Activated CD4-positive, alpha-beta memory T cell treated with anti-CD3 and anti-CD28 coated beads for 36 hours (primary cell): Measurements from ENCODE around the gene CTNND1. TPM values are rescaled to one million over a fixed set of nuclear protein-coding genes. Genes with fewer than 3 reads are reported as not detected.

Experiments used
- CTCF ChIA-PET: fragments of 350-600 bp; sonication (Branson Sonifier 250); formaldehyde crosslinking; loops from one replicate; lab custom pipeline; 2021; ENCODE audit warnings: antibody characterized with exemption, inconsistent platforms; lab: Charles Lee
- POLR2A ChIA-PET: fragments of 350-600 bp; sonication (Branson Sonifier 250); formaldehyde crosslinking; loops from one replicate; lab custom pipeline; 2021; ENCODE audit warnings: antibody characterized with exemption; lab: Charles Lee
- DNase-seq: peaks from one replicate; pipeline ENCODE4 v3.0.0-alpha.2; 2020
- H3K27ac Mint-ChIP-seq: one replicate; pipeline ENCODE4 v1.8.0; 2021; ENCODE audit warnings: mixed read lengths
- H3K27me3 Mint-ChIP-seq: one replicate; pipeline ENCODE4 v1.8.0; 2021; ENCODE audit warnings: mixed read lengths
- H3K36me3 Mint-ChIP-seq: one replicate; pipeline ENCODE4 v1.8.0; 2021; ENCODE audit warnings: mixed read lengths
- H3K4me1 Mint-ChIP-seq: one replicate; pipeline ENCODE4 v1.8.0; 2021; ENCODE audit warnings: low read depth, mixed read lengths
- H3K4me3 Mint-ChIP-seq: one replicate; pipeline ENCODE4 v1.8.0; 2021; ENCODE audit warnings: mild to moderate bottlenecking, mixed read lengths
- H3K9me3 Mint-ChIP-seq: one replicate; pipeline ENCODE4 v1.8.0; 2021; ENCODE audit warnings: mixed read lengths
- intact Hi-C: fragments of 100-400 bp; cut with micrococcal nuclease; formaldehyde crosslinking; loops from one replicate; pipeline ENCODE4 v1.15.1; 2023
- total RNA-seq, 2 experiments: library from RNA; stranded (reverse); gene quantifications; one replicate each; pipeline ENCODE4 v1.2.3, GENCODE V29; 2021

The CTNND1 gene
- total RNA-seq, 2 experiments from 2014 or later, result 3.5 to 4.4 TPM

GRCh38 chr11:57741132-57742086 lies 20.2 kb upstream of the CTNND1 start, which contains the start of gene SELENOH:
TSS of gene SELENOH (plus strand) at chr11:57741491. CDS start at chr11:57741596, 105 bp downstream.
- Mint-ChIP-seq H3K4me3 (peak within 1 kb of the TSS; percentile 97), H3K36me3 (peaks cover 46% of the 10 kb centered on the region), H3K4me1 (peaks cover 40% of the 10 kb centered on the region), H3K27ac (peak within 1 kb of the TSS; percentile 99), H3K9me3 (no peaks in the 10 kb centered on the region), H3K27me3 (no peaks in the 10 kb centered on the region)
- intact Hi-C loops, result loop anchor here (1.0 to 5.0 kb wide), 11 partner anchors 29 to 837 kb away; partner anchors contain the start of genes CLP1, MED19 and TMX2
- DNase-seq, result peak; percentile 98
- ChIA-PET CTCF (interaction anchor here (0.6 to 6.2 kb wide), 8 partner anchors 28 to 838 kb away, joined by 3 to 41 read pairs (median 4); no protein-coding TSS in a partner anchor), POLR2A (interaction anchor here (0.6 to 2.3 kb wide), 13 partner anchors 9 to 836 kb away, joined by 3 to 12 read pairs (median 4); partner anchors contain the start of genes BTBD18, MED19, SSRP1 and TMX2)

DNA sequence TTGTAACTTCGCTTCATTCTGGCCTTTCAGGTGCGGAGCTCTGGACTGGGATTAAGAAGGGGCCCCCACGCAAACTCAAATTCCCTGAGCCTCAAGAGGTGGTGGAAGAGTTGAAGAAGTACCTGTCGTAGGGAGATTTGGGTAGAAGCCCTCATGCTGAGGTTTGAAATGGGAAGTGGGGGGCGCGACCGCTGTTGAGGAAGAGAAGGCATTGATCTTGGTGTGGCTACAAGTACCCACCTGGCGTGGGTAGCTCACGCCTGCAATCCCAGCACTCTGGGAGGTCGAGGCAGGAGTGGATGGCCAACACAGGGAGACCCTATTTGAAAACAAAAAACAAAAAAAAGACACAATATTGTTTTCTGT lies 19.5 kb upstream of the CTNND1 start:
- Mint-ChIP-seq H3K36me3 (peaks cover 47% of the 10 kb centered on the region), H3K9me3 (no peaks in the 10 kb centered on the region), H3K27me3 (no peaks in the 10 kb centered on the region), H3K4me1 (peaks cover 45% of the 10 kb centered on the region), H3K4me3 (peak overlapping the region; percentile 97), H3K27ac (peak overlapping the region; percentile 99)
- no peak for DNase-seq
- POLR2A ChIA-PET, result interaction anchor here (0.6 to 2.3 kb wide), 10 partner anchors 9 to 406 kb away, joined by 3 to 12 read pairs (median 5); partner anchors contain the start of genes BTBD18, MED19, SSRP1 and TMX2
- CTCF ChIA-PET, result interaction anchor here (1.3 to 6.2 kb wide), 5 partner anchors 32 to 782 kb away, joined by 3 to 41 read pairs (median 5); no protein-coding TSS in a partner anchor
- intact Hi-C loops, result loop anchor here (5.0 kb wide), 1 partner anchor 415 kb away; no protein-coding TSS in a partner anchor

GRCh38 chr11:57744357-57744756 lies 17.2 kb upstream of the CTNND1 start:
- H3K4me3 Mint-ChIP-seq, result no peak overlapping the region

GRCh38 chr11:57745206-57745605 lies 16.4 kb upstream of the CTNND1 start:
- H3K36me3 Mint-ChIP-seq, result peaks cover 43% of the 10 kb centered on the region
- intact Hi-C loops, result no loop called here
- H3K4me3 Mint-ChIP-seq, result no peak overlapping the region
- no peak for DNase-seq
- POLR2A ChIA-PET, result interaction anchor here (0.9 to 1.2 kb wide), 2 partner anchors 11 to 14 kb away, joined by 3 read pairs; no protein-coding TSS in a partner anchor
- peak overlapping the region; percentile 66 for H3K27ac Mint-ChIP-seq
- peaks cover 45% of the 10 kb centered on the region for H3K4me1 Mint-ChIP-seq
- no peaks in the 10 kb centered on the region for H3K9me3 Mint-ChIP-seq
- H3K27me3 Mint-ChIP-seq, result no peaks in the 10 kb centered on the region
- CTCF ChIA-PET, result interaction anchor here (1.0 to 6.2 kb wide), 3 partner anchors 10 to 56 kb away, joined by 4 to 41 read pairs (median 7); no protein-coding TSS in a partner anchor

More at GRCh38 chr11:57744357-57744756, 17.2 kb upstream of the CTNND1 start:
- ChIA-PET CTCF (interaction anchor here (0.7 to 6.2 kb wide), 2 partner anchors 57 to 103 kb away, joined by 3 to 41 read pairs; no protein-coding TSS in a partner anchor), POLR2A (interaction anchor here (0.9 to 1.2 kb wide), 2 partner anchors 12 to 15 kb away, joined by 3 read pairs; no protein-coding TSS in a partner anchor)
- Mint-ChIP-seq H3K36me3 (peaks cover 45% of the 10 kb centered on the region), H3K27ac (peak overlapping the region; percentile 79), H3K9me3 (no peaks in the 10 kb centered on the region), H3K27me3 (no peaks in the 10 kb centered on the region), H3K4me1 (peaks cover 47% of the 10 kb centered on the region)
- intact Hi-C loops, result loop anchor here (5.0 kb wide), 1 partner anchor 417 kb away; no protein-coding TSS in a partner anchor
- DNase-seq, result no peak

DNA sequence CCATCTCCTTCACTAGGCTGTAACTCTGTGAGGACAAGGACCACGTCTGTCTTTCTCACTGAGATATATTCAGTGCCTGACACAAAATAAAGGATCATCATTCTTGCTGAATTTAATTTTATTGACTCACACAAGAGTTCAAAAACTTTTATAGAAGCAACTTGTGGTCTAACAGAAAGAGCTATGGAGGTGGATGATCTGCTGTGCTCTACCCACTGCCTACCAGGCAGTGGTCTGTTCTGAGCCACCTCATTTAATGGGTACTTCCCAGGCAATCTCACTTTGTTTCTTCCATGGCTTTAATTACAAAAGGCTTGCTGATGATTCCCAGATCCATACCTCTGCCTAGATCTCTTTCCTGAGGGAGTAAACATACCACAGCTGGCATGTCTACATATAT lies 14.7 kb upstream of the CTNND1 start:
- intact Hi-C loops, result no loop called here
- peaks cover 34% of the 10 kb centered on the region for H3K36me3 Mint-ChIP-seq
- H3K4me3 Mint-ChIP-seq, result no peak overlapping the region
- CTCF ChIA-PET, result interaction anchor here (1.4 kb wide), 1 partner anchor 54 kb away, joined by 7 read pairs; no protein-coding TSS in a partner anchor
- no peak for DNase-seq
- H3K4me1 Mint-ChIP-seq, result peaks cover 40% of the 10 kb centered on the region
- H3K27me3 Mint-ChIP-seq, result no peaks in the 10 kb centered on the region
- H3K9me3 Mint-ChIP-seq, result no peaks in the 10 kb centered on the region
- peak overlapping the region; percentile 44 for H3K27ac Mint-ChIP-seq
- POLR2A ChIA-PET, result no interaction called here

DNA sequence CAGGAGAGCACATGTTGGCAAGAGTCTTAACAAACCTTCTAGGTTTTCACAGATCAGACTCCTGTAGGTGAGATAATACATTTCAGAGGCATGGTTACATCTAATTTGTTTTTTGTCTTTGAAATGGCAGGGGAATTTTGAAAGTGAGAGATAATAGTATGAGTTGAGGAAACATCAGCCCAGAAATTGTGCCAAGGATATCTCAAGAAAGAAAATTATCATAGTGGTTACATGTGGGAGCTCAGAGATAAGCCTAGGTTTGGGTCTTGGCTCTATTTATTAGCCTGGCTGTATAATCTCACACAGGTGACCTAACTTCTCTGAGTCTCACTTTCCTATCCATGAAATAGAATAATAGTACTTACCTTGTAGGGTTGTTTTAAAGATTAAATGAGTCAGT lies 10.4 kb upstream of the CTNND1 start:
- no peak overlapping the region for H3K27ac Mint-ChIP-seq
- no peaks in the 10 kb centered on the region for H3K9me3 Mint-ChIP-seq
- DNase-seq, result no peak
- POLR2A ChIA-PET, result interaction anchor here (0.7 to 2.8 kb wide), 2 partner anchors 9 kb away, joined by 3 to 12 read pairs; partner anchors contain the start of gene SELENOH
- H3K4me1 Mint-ChIP-seq, result peaks cover 8% of the 10 kb centered on the region
- peaks cover 5% of the 10 kb centered on the region for H3K36me3 Mint-ChIP-seq
- no peaks in the 10 kb centered on the region for H3K27me3 Mint-ChIP-seq
- intact Hi-C loops, result loop anchor here (1.0 kb wide), 1 partner anchor 49 kb away; no protein-coding TSS in a partner anchor
- no peak overlapping the region for H3K4me3 Mint-ChIP-seq
- CTCF ChIA-PET, result interaction anchor here (0.9 to 2.0 kb wide), 2 partner anchors 50 to 57 kb away, joined by 4 to 42 read pairs; no protein-coding TSS in a partner anchor

DNA sequence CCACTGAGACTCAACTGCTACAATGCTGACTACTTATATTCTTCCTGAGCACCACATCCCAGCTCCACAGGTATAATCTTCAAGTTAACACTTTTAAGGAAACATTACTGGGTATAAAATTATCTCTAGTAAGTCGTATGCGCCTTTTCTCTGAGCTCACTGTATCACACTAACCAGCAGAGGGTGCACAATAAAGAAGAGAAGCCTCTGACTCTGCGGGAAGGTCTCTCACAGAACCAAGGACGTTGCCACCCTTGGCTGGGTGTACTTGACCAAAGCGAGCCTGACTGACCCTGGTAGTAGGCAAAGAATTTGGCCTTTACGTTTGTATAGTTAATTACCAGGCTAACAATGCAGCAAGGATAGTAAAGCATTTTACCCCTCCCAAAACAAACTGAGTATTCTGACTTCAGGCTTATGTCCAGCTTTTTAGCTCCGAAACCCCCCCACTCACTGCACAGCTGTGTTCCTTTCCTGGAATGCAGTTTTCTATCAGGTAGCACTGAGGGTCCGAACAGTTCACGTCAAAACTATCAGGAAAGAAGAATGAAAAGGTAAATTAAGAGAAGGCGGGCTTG lies 9.8 kb upstream of the CTNND1 start, which contains the start of gene BTBD18:
Gene BTBD18 (minus strand): TSS at position 144 of the 578 bp plus-strand sequence. CDS start 631 bp downstream, outside the sequence.
- Mint-ChIP-seq H3K27me3 (no peaks in the 10 kb centered on the region), H3K9me3 (no peaks in the 10 kb centered on the region), H3K27ac (no peak within 1 kb of the TSS), H3K4me1 (peaks cover 5% of the 10 kb centered on the region), H3K4me3 (no peak within 1 kb of the TSS), H3K36me3 (peaks cover 5% of the 10 kb centered on the region)
- no peak for DNase-seq
- ChIA-PET CTCF (interaction anchor here (0.9 to 2.0 kb wide), 2 partner anchors 49 to 56 kb away, joined by 4 to 42 read pairs; no protein-coding TSS in a partner anchor), POLR2A (interaction anchor here (0.7 to 2.8 kb wide), 2 partner anchors 9 to 10 kb away, joined by 3 to 12 read pairs; partner anchors contain the start of gene SELENOH)
- intact Hi-C loops, result loop anchor here (1.0 kb wide), 1 partner anchor 49 kb away; no protein-coding TSS in a partner anchor

DNA sequence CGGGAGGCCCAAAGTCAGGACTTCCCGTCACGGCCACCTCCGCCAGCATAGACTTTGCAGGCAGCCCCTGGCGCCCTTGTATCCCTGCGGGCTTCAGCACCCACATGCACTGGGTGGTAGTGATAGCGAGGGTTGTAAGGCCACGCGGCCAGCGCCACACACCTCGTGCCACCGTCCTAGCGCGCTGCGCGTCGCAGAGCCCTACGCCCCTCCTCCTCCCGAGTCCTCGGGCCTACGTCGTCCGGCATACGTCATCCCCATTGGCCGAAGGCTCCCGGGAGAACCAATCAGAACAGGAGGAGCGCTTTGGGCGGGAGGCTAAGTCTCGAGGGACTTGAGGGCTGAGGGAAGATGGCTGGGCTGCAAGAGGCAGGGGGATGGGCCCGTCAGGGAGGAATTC lies 8.6 kb upstream of the CTNND1 start:
- ChIA-PET CTCF (no interaction called here), POLR2A (no interaction called here)
- Mint-ChIP-seq H3K36me3 (peaks cover 2% of the 10 kb centered on the region), H3K27ac (no peak overlapping the region), H3K4me3 (no peak overlapping the region), H3K9me3 (no peaks in the 10 kb centered on the region), H3K27me3 (no peaks in the 10 kb centered on the region), H3K4me1 (no peaks in the 10 kb centered on the region)
- no peak for DNase-seq
- intact Hi-C loops, result no loop called here

- no peaks in the 10 kb centered on the region for H3K9me3 Mint-ChIP-seq
- H3K27ac Mint-ChIP-seq, result no peak overlapping the region
- CTCF ChIA-PET, result no interaction called here
- DNase-seq, result no peak
- no peak overlapping the region for H3K4me3 Mint-ChIP-seq
- POLR2A ChIA-PET, result interaction anchor here (0.6 to 0.7 kb wide), 2 partner anchors 31 to 42 kb away, joined by 3 read pairs; no protein-coding TSS in a partner anchor
- H3K27me3 Mint-ChIP-seq, result no peaks in the 10 kb centered on the region
- intact Hi-C loops, result no loop called here
- H3K36me3 Mint-ChIP-seq, result no peaks in the 10 kb centered on the region
- peaks cover 7% of the 10 kb centered on the region for H3K4me1 Mint-ChIP-seq
These were observed 3.4 kb upstream of the CTNND1 start for GRCh38 chr11:57758174-57758573.

DNA sequence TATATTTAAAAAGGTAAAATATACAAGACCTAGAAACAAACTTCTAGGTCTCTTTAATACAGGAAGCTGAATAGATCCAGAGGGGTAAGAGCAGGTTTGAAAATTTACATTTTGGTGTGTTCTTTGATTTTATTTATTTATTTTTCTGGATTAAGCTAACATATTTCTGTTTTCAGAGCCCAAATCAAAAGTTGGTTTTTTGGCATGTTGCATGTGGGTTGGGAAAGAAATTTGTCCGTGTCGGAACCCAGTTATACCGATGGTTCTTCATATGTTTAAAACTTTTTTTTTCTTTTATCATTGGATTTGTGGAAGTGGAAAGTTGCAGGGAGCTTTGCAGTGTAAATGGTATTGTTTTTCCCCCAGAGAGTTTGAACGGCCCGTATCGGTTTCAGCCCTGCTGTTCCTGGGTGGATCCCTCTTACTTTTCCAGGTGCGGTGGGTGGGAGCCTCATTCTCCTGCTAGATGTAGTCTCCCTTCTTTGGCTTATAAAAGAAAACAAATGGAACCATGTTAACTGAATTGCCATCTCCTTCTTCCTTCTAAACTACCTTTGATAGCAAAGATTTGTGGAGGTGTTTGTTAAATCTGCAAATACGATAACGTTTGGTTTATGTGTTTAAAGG lies 746 bp downstream of the CTNND1 start:
- H3K27ac Mint-ChIP-seq, result no peak overlapping the region
- intact Hi-C loops, result no loop called here
- DNase-seq, result no peak
- POLR2A ChIA-PET, result no interaction called here
- no peaks in the 10 kb centered on the region for H3K9me3 Mint-ChIP-seq
- H3K4me3 Mint-ChIP-seq, result no peak overlapping the region
- H3K36me3 Mint-ChIP-seq, result no peaks in the 10 kb centered on the region
- H3K4me1 Mint-ChIP-seq, result peaks cover 7% of the 10 kb centered on the region
- no peaks in the 10 kb centered on the region for H3K27me3 Mint-ChIP-seq
- CTCF ChIA-PET, result no interaction called here

DNA sequence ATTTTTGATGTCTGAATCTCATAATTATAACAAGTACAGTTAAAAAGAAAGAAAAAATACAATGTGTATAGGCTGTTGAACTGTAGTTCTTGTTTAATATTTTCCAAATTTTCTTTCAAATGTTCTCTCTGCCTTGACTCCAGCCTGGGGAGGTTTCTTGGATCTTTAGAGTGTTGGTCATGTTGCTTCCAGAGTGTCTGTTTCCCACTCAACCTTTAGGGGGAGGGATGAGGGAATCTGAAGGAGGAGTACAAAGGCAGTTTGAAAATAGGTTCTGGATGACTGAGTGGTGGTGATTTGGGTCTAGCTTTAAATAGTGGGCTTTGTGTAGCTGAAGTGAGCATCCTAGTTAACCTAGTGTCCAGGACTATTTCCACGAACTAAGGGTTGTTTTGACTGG lies 2.0 kb downstream of the CTNND1 start:
- intact Hi-C loops, result no loop called here

More for the DNA sequence above, 2.0 kb downstream of the CTNND1 start:
- no peak overlapping the region for H3K27ac Mint-ChIP-seq
- no peak overlapping the region for H3K4me3 Mint-ChIP-seq
- DNase-seq, result no peak
- no peaks in the 10 kb centered on the region for H3K27me3 Mint-ChIP-seq
- H3K9me3 Mint-ChIP-seq, result no peaks in the 10 kb centered on the region
- ChIA-PET POLR2A (no interaction called here), CTCF (no interaction called here)
- no peaks in the 10 kb centered on the region for H3K36me3 Mint-ChIP-seq
- peaks cover 7% of the 10 kb centered on the region for H3K4me1 Mint-ChIP-seq
